CD4-positive, alpha-beta T cell treated with Interleukin-21 for 1 hour (primary cell): Measurements from ENCODE around the gene DUSP5.
"Not testable (repeated sequence)": the region's sequence is repeated elsewhere in the genome, so short reads cannot be mapped to it uniquely, and the experiment has no call there.

Experiments
- DNase-seq: peaks from one replicate; pipeline ENCODE4 v3.0.0-alpha.2; 2020

The DUSP5 gene

GRCh38 chr10:110497438-110498086, at the start of gene DUSP5:
Gene DUSP5, plus strand, starts transcription at chr10:110497907. Its CDS starts 215 bp downstream, at chr10:110498122.
- peak; percentile 97 for DNase-seq

GRCh38 chr10:110448682-110449418, 48.9 kb upstream of the DUSP5 start:
- no peak for DNase-seq

- DNase-seq: no peak
Measured at GRCh38 chr10:110455446-110455845, 42.3 kb upstream of the DUSP5 start.

- DNase-seq: no peak
Measured at GRCh38 chr10:110456046-110456445, 41.7 kb upstream of the DUSP5 start.

- DNase-seq: no peak
Measured at GRCh38 chr10:110456523-110457091, 41.1 kb upstream of the DUSP5 start.

- DNase-seq: no peak
Measured at GRCh38 chr10:110457851-110458250, 39.9 kb upstream of the DUSP5 start.

- peak; percentile 27 for DNase-seq
Measured at GRCh38 chr10:110458266-110458920, 39.3 kb upstream of the DUSP5 start.

GRCh38 chr10:110459600-110459999, 38.1 kb upstream of the DUSP5 start:
- no peak for DNase-seq

- peak; percentile 41 for DNase-seq
Measured at GRCh38 chr10:110460111-110460809, 37.4 kb upstream of the DUSP5 start.

- no peak for DNase-seq
Measured at GRCh38 chr10:110461088-110461487, 36.6 kb upstream of the DUSP5 start.

GRCh38 chr10:110461530-110461929, 36.2 kb upstream of the DUSP5 start:
- DNase-seq: no peak

- no peak for DNase-seq
Measured at GRCh38 chr10:110462166-110463095, 35.3 kb upstream of the DUSP5 start.

- DNase-seq: not testable (repeated sequence)
Measured at GRCh38 chr10:110468258-110468657, 29.4 kb upstream of the DUSP5 start.

- not testable (repeated sequence) for DNase-seq
Measured at GRCh38 chr10:110470541-110470940, 27.2 kb upstream of the DUSP5 start.

GRCh38 chr10:110471566-110472139, 26.1 kb upstream of the DUSP5 start:
- no peak for DNase-seq

GRCh38 chr10:110474017-110474416, 23.7 kb upstream of the DUSP5 start:
- no peak for DNase-seq

GRCh38 chr10:110474826-110475225, 22.9 kb upstream of the DUSP5 start:
- no peak for DNase-seq

- no peak for DNase-seq
Measured at GRCh38 chr10:110475722-110476515, 21.8 kb upstream of the DUSP5 start.

GRCh38 chr10:110479710-110480109, 18.0 kb upstream of the DUSP5 start:
- DNase-seq: no peak

GRCh38 chr10:110480387-110480786, 17.3 kb upstream of the DUSP5 start:
- DNase-seq: no peak

- no peak for DNase-seq
Measured at GRCh38 chr10:110481919-110482318, 15.8 kb upstream of the DUSP5 start.
